Right atrium auricular region (tissue), 2 donors: Measurements from ENCODE around the gene SPTLC2. TPM values are rescaled to one million over a fixed set of nuclear protein-coding genes. Genes with fewer than 3 reads are reported as not detected.

Experiments used
- DNase-seq: peaks from one replicate; pipeline ENCODE4 v3.0.0-alpha.2; 2019; ENCODE audit warnings: low spot score
- H3K27ac ChIP-seq, 2 donors: fragments of 200-600 bp; sonication (generic); 1 replicate in 1 of 2; 2 replicates in 1 of 2; pipeline ENCODE4 v1.5.1; 2016 to 2019
- H3K27me3 ChIP-seq, 2 donors: fragments of 200-600 bp; sonication (generic); one replicate each; pipeline versions ENCODE4 v1.5.1 to v1.6.0; 2017 to 2019
- H3K36me3 ChIP-seq: fragments of 200-600 bp; sonication (generic); one replicate; pipeline ENCODE4 v1.5.1; 2016
- H3K4me1 ChIP-seq, 2 donors: fragments of 200-600 bp; sonication (generic); one replicate each; pipeline versions ENCODE4 v1.5.1 to v1.6.0; 2017 to 2019
- H3K4me3 ChIP-seq, 2 donors: fragments of 200-600 bp; sonication (generic); 1 replicate in 1 of 2; 2 replicates in 1 of 2; pipeline ENCODE4 v1.5.1; 2017 to 2019; ENCODE audit warnings: mild to moderate bottlenecking in 1 of 2, moderate library complexity in 1 of 2
- H3K9me3 ChIP-seq, 2 donors: fragments of 200-600 bp; sonication (generic); one replicate each; pipeline ENCODE4 v1.5.1; 2019
- total RNA-seq, 2 donors: library from RNA; depleted of rRNA; stranded (reverse); fragments of >200 nt; gene quantifications; one replicate each; pipeline ENCODE4 v1.1.0, GENCODE V29; 2016
- TF ChIP-seq, protein P1 (sequence below), 2 donors: fragments of 200-600 bp; sonication (generic); IDR thresholded peaks; one replicate each; pipeline ENCODE4 v1.5.1; 2019; ENCODE audit warnings: antibody characterized with exemption in 2 of 2

Gene SPTLC2
- total RNA-seq, 2 donors from 2014 or later = 11.3 to 14.0 TPM

GRCh38 chr14:77630111-77630510 lies 13.7 kb upstream of the SPTLC2 start:
- no peak for DNase-seq

DNA sequence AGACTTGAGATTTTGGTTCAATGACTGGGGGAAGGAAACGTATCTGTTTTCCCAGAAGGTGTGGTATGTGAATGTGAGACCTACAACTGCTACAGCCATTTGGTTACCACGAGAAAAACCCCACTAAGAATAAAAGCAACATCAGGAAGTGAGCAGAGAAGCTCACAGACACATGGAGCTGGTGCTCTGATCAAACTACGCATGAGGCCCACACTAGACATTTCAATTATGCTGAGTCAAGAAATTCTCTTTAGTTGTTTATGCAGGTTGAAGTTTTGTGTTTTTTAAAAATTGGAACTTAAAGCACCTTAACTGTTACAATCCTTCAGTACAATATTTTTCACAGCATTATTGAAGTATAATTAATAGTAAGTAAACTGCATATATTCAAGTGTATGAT lies 8.9 kb upstream of the SPTLC2 start:
- H3K27me3 ChIP-seq = no peaks in the 10 kb centered on the region

More at GRCh38 chr14:77630111-77630510, 13.7 kb upstream of the SPTLC2 start:
- Histone ChIP-seq H3K4me3 (no peak overlapping the region), H3K27me3 (no peaks in the 10 kb centered on the region), H3K36me3 (no peaks in the 10 kb centered on the region), H3K4me1 (no peaks in the 10 kb centered on the region), H3K27ac (no peak overlapping the region), H3K9me3 (peaks cover 0 to 10% of the 10 kb centered on the region in 2 donors)
- TF ChIP-seq, protein P1, sequence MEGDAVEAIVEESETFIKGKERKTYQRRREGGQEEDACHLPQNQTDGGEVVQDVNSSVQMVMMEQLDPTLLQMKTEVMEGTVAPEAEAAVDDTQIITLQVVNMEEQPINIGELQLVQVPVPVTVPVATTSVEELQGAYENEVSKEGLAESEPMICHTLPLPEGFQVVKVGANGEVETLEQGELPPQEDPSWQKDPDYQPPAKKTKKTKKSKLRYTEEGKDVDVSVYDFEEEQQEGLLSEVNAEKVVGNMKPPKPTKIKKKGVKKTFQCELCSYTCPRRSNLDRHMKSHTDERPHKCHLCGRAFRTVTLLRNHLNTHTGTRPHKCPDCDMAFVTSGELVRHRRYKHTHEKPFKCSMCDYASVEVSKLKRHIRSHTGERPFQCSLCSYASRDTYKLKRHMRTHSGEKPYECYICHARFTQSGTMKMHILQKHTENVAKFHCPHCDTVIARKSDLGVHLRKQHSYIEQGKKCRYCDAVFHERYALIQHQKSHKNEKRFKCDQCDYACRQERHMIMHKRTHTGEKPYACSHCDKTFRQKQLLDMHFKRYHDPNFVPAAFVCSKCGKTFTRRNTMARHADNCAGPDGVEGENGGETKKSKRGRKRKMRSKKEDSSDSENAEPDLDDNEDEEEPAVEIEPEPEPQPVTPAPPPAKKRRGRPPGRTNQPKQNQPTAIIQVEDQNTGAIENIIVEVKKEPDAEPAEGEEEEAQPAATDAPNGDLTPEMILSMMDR (IDR thresholded peaks at IDR 0.05) = no peak

DNA sequence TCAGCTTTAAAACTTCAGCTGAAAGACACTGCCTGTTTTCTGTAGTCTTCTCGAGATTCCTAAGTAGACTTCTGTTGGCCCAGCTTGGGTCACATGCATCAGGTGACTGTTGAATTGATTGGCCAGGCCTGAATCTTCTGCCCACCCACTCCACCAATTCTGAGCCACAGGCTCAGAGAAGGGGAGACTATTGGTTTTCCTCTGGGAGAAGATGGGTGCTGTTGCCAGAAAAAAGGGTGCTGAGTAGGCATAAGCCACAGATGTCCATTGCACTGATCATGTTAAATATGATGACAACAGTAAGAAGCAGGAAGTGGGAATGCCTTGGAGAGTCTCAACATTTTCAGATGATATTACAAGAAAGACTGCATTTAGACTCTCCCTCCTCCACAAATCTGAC lies 6.8 kb upstream of the SPTLC2 start:
- no peaks in the 10 kb centered on the region for H3K9me3 ChIP-seq
- H3K4me3 ChIP-seq = no peak overlapping the region
- H3K27ac ChIP-seq = no peak overlapping the region
- no peaks in the 10 kb centered on the region for H3K27me3 ChIP-seq
- H3K36me3 ChIP-seq = no peaks in the 10 kb centered on the region
- DNase-seq = no peak
- H3K4me1 ChIP-seq = no peaks in the 10 kb centered on the region
- TF ChIP-seq, protein P1 (IDR thresholded peaks at IDR 0.05) = no peak

More for the DNA sequence above, 8.9 kb upstream of the SPTLC2 start:
- Histone ChIP-seq H3K9me3 (peaks cover 0 to 10% of the 10 kb centered on the region in 2 donors), H3K4me1 (no peaks in the 10 kb centered on the region), H3K36me3 (no peaks in the 10 kb centered on the region), H3K27ac (no peak overlapping the region), H3K4me3 (no peak overlapping the region)
- TF ChIP-seq, protein P1 (IDR thresholded peaks at IDR 0.05) = no peak
- DNase-seq = no peak

- no peak overlapping the region for H3K27ac ChIP-seq
- DNase-seq = no peak
- H3K9me3 ChIP-seq = no peaks in the 10 kb centered on the region
- TF ChIP-seq, protein P1 (IDR thresholded peaks at IDR 0.05) = no peak
- H3K4me1 ChIP-seq = no peaks in the 10 kb centered on the region
- H3K36me3 ChIP-seq = no peaks in the 10 kb centered on the region
- no peaks in the 10 kb centered on the region for H3K27me3 ChIP-seq
- no peak overlapping the region for H3K4me3 ChIP-seq
Measured at GRCh38 chr14:77622366-77622961, 6.0 kb upstream of the SPTLC2 start.

DNA sequence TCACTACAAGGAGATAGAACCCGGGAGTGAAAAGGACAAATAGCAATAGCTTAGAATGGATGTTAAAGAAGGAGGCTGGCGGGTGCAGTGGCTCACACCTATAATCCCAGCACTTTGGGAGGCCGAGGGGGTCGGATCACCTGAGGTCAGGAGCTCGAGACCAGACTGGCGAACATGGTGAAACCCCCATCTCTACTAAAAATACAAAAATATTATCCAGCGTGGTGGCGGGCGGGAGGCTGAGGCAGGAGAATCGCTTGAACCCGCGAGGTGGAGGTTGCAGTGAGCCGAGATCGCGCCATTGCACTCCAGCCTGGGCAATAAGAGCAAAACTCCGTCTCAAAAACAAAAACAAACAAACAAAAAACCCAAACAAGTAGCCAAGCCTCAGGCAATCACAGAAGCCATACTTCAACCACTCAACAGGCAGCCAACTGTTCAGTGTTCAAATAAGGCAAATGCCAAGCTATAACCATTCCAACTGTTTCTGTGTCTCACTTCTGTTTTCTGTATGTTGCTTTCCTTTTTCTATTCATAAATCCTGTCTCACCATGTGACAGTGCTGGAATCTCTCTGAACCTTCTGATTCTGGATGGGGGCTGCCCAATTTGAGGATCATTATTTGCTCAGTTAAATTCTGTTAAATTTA lies 3.9 kb upstream of the SPTLC2 start:
- no peak for DNase-seq
- Histone ChIP-seq H3K27ac (no peak overlapping the region), H3K4me1 (peaks cover 0 to 11% of the 10 kb centered on the region in 2 donors), H3K9me3 (no peaks in the 10 kb centered on the region), H3K27me3 (no peaks in the 10 kb centered on the region), H3K4me3 (no peak overlapping the region), H3K36me3 (no peaks in the 10 kb centered on the region)
- TF ChIP-seq, protein P1 (IDR thresholded peaks at IDR 0.05) = no peak
